ENCODE measurements around the gene HPF1. TPM values are rescaled to one million over a fixed set of nuclear protein-coding genes. Genes with fewer than 3 reads are reported as not detected.
"Not testable (repeated sequence)": the region's sequence is repeated elsewhere in the genome, so short reads cannot be mapped to it uniquely, and the experiment has no call there.

Gene HPF1
- 10 to 100 TPM in 4 of 6 donors, 1 to 10 TPM in 2; 6.5 to 46.2 (median 16.5) TPM for total RNA-seq

DNA sequence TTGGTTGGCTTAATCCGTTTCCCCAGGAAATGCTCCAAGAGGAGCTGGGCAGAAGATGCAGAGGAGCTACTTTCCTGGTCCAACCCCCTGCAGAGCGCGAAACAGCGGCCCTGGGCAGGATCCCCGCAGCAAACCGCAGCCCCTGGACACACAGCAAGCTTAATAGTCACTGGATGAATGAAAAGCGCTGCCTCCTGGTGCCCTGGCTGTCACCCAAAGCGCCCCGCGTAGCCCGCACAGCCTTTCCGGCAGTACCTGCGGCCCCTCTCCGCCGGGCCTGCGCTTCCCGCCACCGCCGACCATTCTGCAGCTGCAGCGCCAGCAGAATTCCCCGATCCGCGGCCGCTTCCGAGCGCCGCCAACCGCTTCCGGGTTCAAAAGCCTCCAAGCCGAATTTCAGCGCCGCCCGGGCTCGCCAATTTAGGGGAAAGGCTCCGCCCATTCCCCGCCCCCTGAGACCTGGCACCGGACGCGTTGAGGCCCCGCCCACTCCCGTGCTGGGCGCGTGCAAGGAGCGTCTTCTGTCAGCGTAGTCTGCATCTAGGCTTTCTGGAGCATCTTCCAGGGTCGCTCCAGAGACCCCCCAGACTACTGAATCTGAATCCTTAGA lies at the start of gene HPF1:
Gene HPF1 (minus strand): TSS at position 370 of the 610 bp plus-strand sequence. CDS start 67 bp downstream, at position 303.
- Histone ChIP-seq H3K27ac (peak within 1 kb of the TSS; percentile 31 to 82 (median 62)), H3K27me3 (no peaks in the 10 kb centered on the region), H3K9me3 (no peaks in the 10 kb centered on the region), H3K4me3 (peak within 1 kb of the TSS; percentile 66 to 94 (median 72)), H3K36me3 (peaks cover 0 to 9% (median 3%) of the 10 kb centered on the region in 4 donors), H3K4me1 (peaks cover 11 to 21% (median 14%) of the 10 kb centered on the region in 4 donors)
- TF ChIP-seq EP300 (IDR thresholded peaks at IDR 0.05) (peak in 1 of 4 donors; percentile 14), POLR2AphosphoS5 (IDR thresholded peaks at IDR 0.05) (peak; percentile 49 to 69), POLR2A (IDR thresholded peaks at IDR 0.05) (peak in 3 of 4 donors; percentile 23 to 59 (median 28))
- TF ChIP-seq, protein P1, sequence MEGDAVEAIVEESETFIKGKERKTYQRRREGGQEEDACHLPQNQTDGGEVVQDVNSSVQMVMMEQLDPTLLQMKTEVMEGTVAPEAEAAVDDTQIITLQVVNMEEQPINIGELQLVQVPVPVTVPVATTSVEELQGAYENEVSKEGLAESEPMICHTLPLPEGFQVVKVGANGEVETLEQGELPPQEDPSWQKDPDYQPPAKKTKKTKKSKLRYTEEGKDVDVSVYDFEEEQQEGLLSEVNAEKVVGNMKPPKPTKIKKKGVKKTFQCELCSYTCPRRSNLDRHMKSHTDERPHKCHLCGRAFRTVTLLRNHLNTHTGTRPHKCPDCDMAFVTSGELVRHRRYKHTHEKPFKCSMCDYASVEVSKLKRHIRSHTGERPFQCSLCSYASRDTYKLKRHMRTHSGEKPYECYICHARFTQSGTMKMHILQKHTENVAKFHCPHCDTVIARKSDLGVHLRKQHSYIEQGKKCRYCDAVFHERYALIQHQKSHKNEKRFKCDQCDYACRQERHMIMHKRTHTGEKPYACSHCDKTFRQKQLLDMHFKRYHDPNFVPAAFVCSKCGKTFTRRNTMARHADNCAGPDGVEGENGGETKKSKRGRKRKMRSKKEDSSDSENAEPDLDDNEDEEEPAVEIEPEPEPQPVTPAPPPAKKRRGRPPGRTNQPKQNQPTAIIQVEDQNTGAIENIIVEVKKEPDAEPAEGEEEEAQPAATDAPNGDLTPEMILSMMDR (IDR thresholded peaks at IDR 0.05): no peak
- WGBS, 2 donors: 0% methylated on average over 21 to 44 of the region's 46 CpGs
- DNase-seq: peak; percentile 95 to 97
- ATAC-seq (ENCODE audit: low FRiP score in 2 of 2): peak; percentile 95 to 98

DNA sequence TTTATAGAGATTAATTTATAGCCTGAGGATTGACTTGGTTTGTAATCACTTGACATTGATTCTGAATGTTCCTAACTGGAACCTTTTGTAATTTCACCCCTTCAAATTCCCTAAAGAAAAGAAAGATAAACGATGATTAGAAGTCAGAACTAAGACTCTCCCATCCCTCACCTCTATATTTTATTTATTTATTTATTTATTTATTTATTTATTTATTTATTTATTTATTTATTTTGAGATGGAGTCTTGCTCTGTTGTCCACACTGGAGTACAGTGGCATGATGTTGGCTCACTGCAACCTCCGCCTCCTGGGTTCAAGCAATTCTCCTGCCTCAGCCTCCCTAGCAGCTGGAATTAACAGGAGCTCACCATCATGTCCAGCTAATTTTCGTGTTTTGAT lies 49.0 kb upstream of the HPF1 start:
- H3K9me3 ChIP-seq; H3K36me3 ChIP-seq; DNase-seq; H3K27ac ChIP-seq; ATAC-seq (ENCODE audit: low FRiP score in 2 of 2); H3K27me3 ChIP-seq; H3K4me1 ChIP-seq; H3K4me3 ChIP-seq: not testable (repeated sequence)
- 78 to 93% methylated on average over 3 of the region's 3 CpGs for WGBS, 2 donors

DNA sequence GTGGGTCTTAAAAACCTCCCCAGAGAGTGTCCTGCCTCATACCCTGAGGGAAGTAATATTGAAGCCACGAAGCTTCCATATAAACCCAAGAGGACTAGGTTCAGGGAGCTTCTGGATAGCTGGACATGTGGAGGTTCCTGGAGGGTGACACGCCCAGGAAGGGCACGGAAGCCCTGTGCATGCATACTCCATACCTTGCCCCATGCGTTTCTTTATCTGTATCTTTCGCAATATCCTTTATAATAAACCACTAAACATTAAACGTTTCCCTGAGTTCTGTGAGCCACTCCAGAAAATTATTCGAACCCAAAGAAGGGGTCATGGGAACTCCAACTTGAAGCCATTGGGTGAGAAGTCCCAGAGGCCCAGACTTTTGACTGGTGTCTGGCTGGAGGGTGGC lies 45.7 kb upstream of the HPF1 start:
- ATAC-seq (ENCODE audit: low FRiP score in 2 of 2): no peak
- 57 to 73% methylated on average over 7 of the region's 7 CpGs for WGBS, 2 donors

DNA sequence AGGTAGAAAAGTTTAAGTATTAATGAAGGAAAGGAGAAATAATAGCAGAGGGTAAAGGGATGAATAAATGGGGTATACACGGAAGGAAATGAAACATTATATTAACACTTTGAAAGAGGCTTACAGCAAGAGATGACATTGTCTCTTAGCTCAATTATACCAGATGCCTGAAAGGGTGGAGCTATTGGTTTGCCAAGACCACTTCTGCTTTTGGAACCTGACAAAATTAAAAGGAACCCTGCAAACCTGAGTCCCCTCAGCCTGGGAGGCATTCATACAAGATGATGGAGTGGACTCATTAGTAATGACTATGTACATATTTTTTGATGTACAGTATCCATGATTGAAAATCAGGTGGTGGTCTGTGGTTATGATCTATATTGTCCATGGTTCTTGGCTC lies 45.1 kb upstream of the HPF1 start:
- no peaks in the 10 kb centered on the region for H3K27me3 ChIP-seq
- no peak overlapping the region for H3K27ac ChIP-seq
- 54 to 55% methylated on average over 1 of the region's 1 CpG for WGBS, 2 donors
- no peak for DNase-seq
- H3K36me3 ChIP-seq: no peaks in the 10 kb centered on the region
- no peak for ATAC-seq (ENCODE audit: low FRiP score in 2 of 2)
- no peaks in the 10 kb centered on the region for H3K9me3 ChIP-seq
- TF ChIP-seq POLR2AphosphoS5 (IDR thresholded peaks at IDR 0.05) (no peak), POLR2A (IDR thresholded peaks at IDR 0.05) (no peak), EP300 (IDR thresholded peaks at IDR 0.05) (no peak)
- TF ChIP-seq, protein P1 (IDR thresholded peaks at IDR 0.05): no peak
- no peak overlapping the region for H3K4me3 ChIP-seq
- no peaks in the 10 kb centered on the region for H3K4me1 ChIP-seq

More for the DNA sequence above, 45.7 kb upstream of the HPF1 start:
- no peaks in the 10 kb centered on the region for H3K9me3 ChIP-seq
- no peak overlapping the region for H3K4me3 ChIP-seq
- TF ChIP-seq POLR2A (IDR thresholded peaks at IDR 0.05) (no peak), POLR2AphosphoS5 (IDR thresholded peaks at IDR 0.05) (no peak), EP300 (IDR thresholded peaks at IDR 0.05) (no peak)
- TF ChIP-seq, protein P1 (IDR thresholded peaks at IDR 0.05): no peak
- H3K27ac ChIP-seq: no peak overlapping the region
- no peaks in the 10 kb centered on the region for H3K27me3 ChIP-seq
- H3K4me1 ChIP-seq: no peaks in the 10 kb centered on the region
- no peaks in the 10 kb centered on the region for H3K36me3 ChIP-seq
- no peak for DNase-seq

DNA sequence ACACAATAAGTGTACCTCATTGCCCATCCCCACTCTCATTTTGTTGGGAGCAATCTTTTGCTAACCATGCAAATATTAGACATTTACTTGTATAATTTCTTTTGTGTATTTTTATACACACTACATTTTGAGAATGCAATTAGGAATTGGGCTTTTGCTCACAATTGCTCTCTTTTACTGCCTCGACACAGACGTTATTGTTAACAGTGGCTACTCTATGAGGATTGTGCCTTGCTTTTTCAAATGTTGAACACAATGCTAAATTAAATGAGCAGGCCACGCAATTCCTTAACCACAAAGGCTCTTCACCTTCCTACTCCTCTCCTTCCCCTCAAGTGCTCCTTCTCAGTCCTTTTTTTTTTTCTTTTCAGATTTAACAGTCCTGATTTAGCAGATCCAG lies 42.8 kb upstream of the HPF1 start:
- no peak overlapping the region for H3K27ac ChIP-seq
- WGBS, 2 donors: 84 to 85% methylated on average over 3 of the region's 3 CpGs
- ATAC-seq (ENCODE audit: low FRiP score in 2 of 2) (no peak), DNase-seq (no peak)
- TF ChIP-seq, protein P1 (IDR thresholded peaks at IDR 0.05): no peak
- no peak for TF ChIP-seq POLR2A (IDR thresholded peaks at IDR 0.05)
- TF ChIP-seq EP300 (IDR thresholded peaks at IDR 0.05): no peak
- TF ChIP-seq POLR2AphosphoS5 (IDR thresholded peaks at IDR 0.05): no peak
- H3K4me1 ChIP-seq: no peaks in the 10 kb centered on the region
- H3K9me3 ChIP-seq: no peaks in the 10 kb centered on the region
- no peak overlapping the region for H3K4me3 ChIP-seq
- H3K27me3 ChIP-seq: no peaks in the 10 kb centered on the region
- H3K36me3 ChIP-seq: no peaks in the 10 kb centered on the region

Measured in upper lobe of left lung (tissue), 6 donors.